Left lung (tissue), 14 donors: ENCODE measurements around the gene MAGEB4. TPM values are rescaled to one million over a fixed set of nuclear protein-coding genes. Genes with fewer than 3 reads are reported as not detected.
"Not testable (repeated sequence)": the region's sequence is repeated elsewhere in the genome, so short reads cannot be mapped to it uniquely, and the experiment has no call there.

Experiments
- ATAC-seq: fragments of 200-7000 bp; cut with Tn5 transposase; one replicate; pipeline ENCODE4 v1.9.1; 2020; ENCODE audit warnings: moderate library complexity
- DNase-seq, 4 donors: peaks; one replicate each; pipeline ENCODE4 v3.0.0-alpha.2; 2013 to 2020
- H3K27ac ChIP-seq, 2 donors: fragments of 200-600 bp; sonication (generic) in 1 of 2; one replicate each; pipeline versions ENCODE4 v1.5.0 to v1.8.0; 2020 to 2021
- H3K27me3 ChIP-seq, 2 donors: fragments of 200-600 bp; sonication (generic) in 1 of 2; one replicate each; pipeline versions ENCODE4 v1.5.0 to v1.8.0; 2020 to 2021
- H3K36me3 ChIP-seq, 2 donors: fragments of 200-600 bp; sonication (generic) in 1 of 2; one replicate each; pipeline versions ENCODE4 v1.5.0 to v1.8.0; 2020 to 2021
- H3K4me1 ChIP-seq, 2 donors: fragments of 200-600 bp; one replicate each; pipeline ENCODE4 v1.8.0; 2021
- H3K4me3 ChIP-seq, 2 donors: fragments of 200-600 bp; sonication (generic) in 1 of 2; one replicate each; pipeline versions ENCODE4 v1.5.0 to v1.8.0; 2020 to 2021; ENCODE audit warnings: mild to moderate bottlenecking in 1 of 2
- H3K9me3 ChIP-seq, 2 donors: fragments of 200-600 bp; sonication (generic) in 1 of 2; one replicate each; pipeline versions ENCODE4 v1.5.0 to v1.8.0; 2020 to 2021
- intact Hi-C, 2 donors: fragments of 100-400 bp; cut with DNase I; formaldehyde crosslinking; loops; one replicate each; pipeline versions ENCODE4 v1.11.2 to v1.14.2; 2022
- long read RNA-seq, 12 donors: library from polyadenylated mRNA in 2 of 12; unstranded in 2 of 12; transcript quantifications; one replicate each; pipeline ENCODE4 v2.0.0 and lab custom pipeline, GENCODE V29; 2019 to 2026
- polyA plus RNA-seq, 6 donors: library from polyadenylated mRNA; unstranded; fragments of 120-200 nt; gene quantifications; one replicate each; pipeline ENCODE4 v1.2.1, GENCODE V29; 2013; ENCODE audit not compliant: insufficient read length in 6 of 6
- total RNA-seq, 2 donors: library from RNA; stranded (reverse); fragmentation: NEBNext Ultra II Directional; extraction: Animal tissue kit (Norgen Biotek cat#: 25700); gene quantifications; one replicate each; pipeline ENCODE4 v1.2.1, GENCODE V29; 2021
- TF ChIP-seq, protein P1 (sequence below), 2 donors: fragments of 200-600 bp; sonication (generic) in 1 of 2; IDR thresholded peaks; one replicate each; pipeline versions ENCODE4 v1.5.0 to v1.8.0; 2021; ENCODE audit warnings: antibody characterized with exemption in 2 of 2
- donor health status: DM: no; HTN: yes; CAD: no.
- donor health status: DM: no; HTN: no; CAD: no.

The MAGEB4 gene, protein sequence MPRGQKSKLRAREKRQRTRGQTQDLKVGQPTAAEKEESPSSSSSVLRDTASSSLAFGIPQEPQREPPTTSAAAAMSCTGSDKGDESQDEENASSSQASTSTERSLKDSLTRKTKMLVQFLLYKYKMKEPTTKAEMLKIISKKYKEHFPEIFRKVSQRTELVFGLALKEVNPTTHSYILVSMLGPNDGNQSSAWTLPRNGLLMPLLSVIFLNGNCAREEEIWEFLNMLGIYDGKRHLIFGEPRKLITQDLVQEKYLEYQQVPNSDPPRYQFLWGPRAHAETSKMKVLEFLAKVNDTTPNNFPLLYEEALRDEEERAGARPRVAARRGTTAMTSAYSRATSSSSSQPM
- total RNA-seq (not detected), polyA plus RNA-seq (not detected)
- long read RNA-seq, donor 1 = 0 reads
- long read RNA-seq, donor 2 = 0 reads
- long read RNA-seq, donor 3 = 0 reads
- long read RNA-seq, donor 4 = 0 reads
- long read RNA-seq, donor 5 = 0 reads
- long read RNA-seq, donor 6 = 0 reads
- long read RNA-seq, donor 7 = 0 reads
- long read RNA-seq, donor 8 = 0 reads
- long read RNA-seq, donor 9 = 0 reads
- long read RNA-seq, donor 10 = 0 reads
- long read RNA-seq, donor 11 = 0 reads
- long read RNA-seq, donor 12 = 0 reads

DNA sequence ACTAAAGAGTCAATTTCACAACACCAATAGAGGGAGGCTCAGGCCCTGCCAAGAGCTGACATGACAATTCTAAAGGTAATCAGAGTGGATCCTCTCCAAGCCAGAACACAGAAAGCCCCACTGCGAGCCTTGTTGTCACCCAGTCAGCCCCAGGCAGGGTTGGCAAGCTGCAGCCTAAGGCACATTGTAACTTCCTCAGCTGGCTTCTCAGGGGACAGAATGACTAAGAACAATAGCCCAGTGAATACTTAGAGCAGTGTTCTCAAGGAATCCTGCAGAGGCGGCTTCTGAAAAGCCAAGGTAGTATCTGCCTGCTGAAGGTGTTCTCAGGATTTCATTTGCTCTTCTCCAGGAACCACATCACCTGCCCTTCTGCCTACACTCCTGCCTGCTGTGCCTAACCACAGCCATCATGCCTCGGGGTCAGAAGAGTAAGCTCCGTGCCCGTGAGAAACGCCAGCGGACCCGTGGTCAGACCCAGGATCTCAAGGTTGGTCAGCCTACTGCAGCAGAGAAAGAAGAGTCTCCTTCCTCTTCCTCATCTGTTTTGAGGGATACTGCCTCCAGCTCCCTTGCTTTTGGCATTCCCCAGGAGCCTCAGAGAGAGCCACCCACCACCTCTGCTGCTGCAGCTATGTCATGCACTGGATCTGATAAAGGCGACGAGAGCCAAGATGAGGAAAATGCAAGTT lies at the start of gene MAGEB4:
TSS of gene MAGEB4 (plus strand) at position 277 of the 692 bp plus-strand sequence. CDS start at position 413, 136 bp downstream.
- no peak for DNase-seq
- no peak within 1 kb of the TSS for H3K4me3 ChIP-seq
- H3K27me3 ChIP-seq = no peaks in the 10 kb centered on the region
- no peaks in the 10 kb centered on the region for H3K36me3 ChIP-seq
- TF ChIP-seq, protein P1, sequence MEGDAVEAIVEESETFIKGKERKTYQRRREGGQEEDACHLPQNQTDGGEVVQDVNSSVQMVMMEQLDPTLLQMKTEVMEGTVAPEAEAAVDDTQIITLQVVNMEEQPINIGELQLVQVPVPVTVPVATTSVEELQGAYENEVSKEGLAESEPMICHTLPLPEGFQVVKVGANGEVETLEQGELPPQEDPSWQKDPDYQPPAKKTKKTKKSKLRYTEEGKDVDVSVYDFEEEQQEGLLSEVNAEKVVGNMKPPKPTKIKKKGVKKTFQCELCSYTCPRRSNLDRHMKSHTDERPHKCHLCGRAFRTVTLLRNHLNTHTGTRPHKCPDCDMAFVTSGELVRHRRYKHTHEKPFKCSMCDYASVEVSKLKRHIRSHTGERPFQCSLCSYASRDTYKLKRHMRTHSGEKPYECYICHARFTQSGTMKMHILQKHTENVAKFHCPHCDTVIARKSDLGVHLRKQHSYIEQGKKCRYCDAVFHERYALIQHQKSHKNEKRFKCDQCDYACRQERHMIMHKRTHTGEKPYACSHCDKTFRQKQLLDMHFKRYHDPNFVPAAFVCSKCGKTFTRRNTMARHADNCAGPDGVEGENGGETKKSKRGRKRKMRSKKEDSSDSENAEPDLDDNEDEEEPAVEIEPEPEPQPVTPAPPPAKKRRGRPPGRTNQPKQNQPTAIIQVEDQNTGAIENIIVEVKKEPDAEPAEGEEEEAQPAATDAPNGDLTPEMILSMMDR (IDR thresholded peaks at IDR 0.05) = no peak
- no peaks in the 10 kb centered on the region for H3K4me1 ChIP-seq
- no peaks in the 10 kb centered on the region for H3K9me3 ChIP-seq
- no peak for ATAC-seq
- intact Hi-C loops = no loop called here
- no peak within 1 kb of the TSS for H3K27ac ChIP-seq

DNA sequence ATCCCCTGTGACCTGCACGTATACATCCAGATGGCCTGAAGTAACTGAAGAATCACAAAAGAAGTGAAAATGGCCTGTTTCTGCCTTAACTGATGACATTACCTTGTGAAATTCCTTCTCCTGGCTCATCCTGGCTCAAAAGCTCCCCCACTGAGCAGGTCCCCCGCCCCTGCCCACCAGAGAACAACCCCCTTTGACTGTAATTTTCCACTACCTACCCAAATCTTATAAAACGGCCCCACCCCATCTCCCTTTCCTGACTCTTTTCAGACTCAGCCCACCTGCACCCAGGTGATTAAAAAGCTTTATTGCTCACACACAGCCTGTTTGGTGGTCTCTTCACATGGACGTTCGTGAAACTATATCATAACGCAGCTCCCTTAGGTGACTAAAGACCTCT lies 47.9 kb upstream of the MAGEB4 start:
- H3K27ac ChIP-seq, H3K9me3 ChIP-seq, H3K27me3 ChIP-seq, H3K36me3 ChIP-seq, H3K4me1 ChIP-seq, H3K4me3 ChIP-seq, ATAC-seq, intact Hi-C loops, DNase-seq: not testable (repeated sequence)

DNA sequence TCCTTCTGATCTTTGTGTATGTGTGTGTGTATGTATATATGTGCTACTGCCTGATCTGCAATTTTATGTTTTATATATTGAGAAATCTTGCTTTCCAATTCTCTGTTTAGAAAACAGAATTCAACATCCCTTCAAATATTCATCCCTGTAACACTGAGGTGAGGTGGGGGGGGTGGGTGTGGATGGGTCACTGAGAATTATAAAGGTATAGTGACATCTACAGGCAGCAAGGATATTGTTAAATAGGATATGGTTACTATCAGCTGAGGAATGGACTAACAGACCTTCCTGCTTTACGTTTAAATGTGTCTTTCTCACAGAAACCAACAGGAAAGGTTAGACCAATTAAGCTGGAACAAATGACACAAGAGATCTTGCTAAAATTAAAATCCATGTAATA lies 45.5 kb upstream of the MAGEB4 start:
- intact Hi-C loops = no loop called here
- Histone ChIP-seq H3K27me3 (no peaks in the 10 kb centered on the region), H3K4me3 (no peak overlapping the region), H3K4me1 (no peaks in the 10 kb centered on the region), H3K9me3 (no peaks in the 10 kb centered on the region), H3K27ac (no peak overlapping the region), H3K36me3 (no peaks in the 10 kb centered on the region)
- DNase-seq (peak in 1 of 4 donors; percentile 3), ATAC-seq (no peak)
- TF ChIP-seq, protein P1 (IDR thresholded peaks at IDR 0.05) = no peak

DNA sequence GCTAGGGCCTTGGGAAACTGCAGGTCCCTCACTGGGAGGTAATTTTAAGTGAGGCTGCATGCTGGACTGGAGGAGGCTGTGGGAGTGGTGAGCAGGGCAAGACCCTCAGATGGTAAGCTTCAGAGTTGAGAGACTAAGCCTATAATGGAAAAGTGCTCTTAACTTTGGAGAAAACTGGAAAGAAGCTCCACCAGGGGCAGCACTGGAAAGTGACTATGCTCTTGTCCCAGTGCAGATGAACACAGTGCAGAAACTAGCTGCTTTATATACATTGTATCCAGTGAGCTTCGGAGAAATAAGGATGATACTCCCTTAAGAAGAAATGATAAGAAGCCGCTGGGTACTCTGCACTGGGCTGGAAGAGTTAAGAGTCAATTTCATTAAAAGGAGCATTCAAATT lies 29.6 kb upstream of the MAGEB4 start:
- H3K27ac ChIP-seq = no peak overlapping the region
- H3K9me3 ChIP-seq = no peaks in the 10 kb centered on the region
- intact Hi-C loops = no loop called here
- no peaks in the 10 kb centered on the region for H3K36me3 ChIP-seq
- H3K4me3 ChIP-seq = no peak overlapping the region
- TF ChIP-seq, protein P1 (IDR thresholded peaks at IDR 0.05) = no peak
- no peak for ATAC-seq
- no peak for DNase-seq
- no peaks in the 10 kb centered on the region for H3K4me1 ChIP-seq
- no peaks in the 10 kb centered on the region for H3K27me3 ChIP-seq

DNA sequence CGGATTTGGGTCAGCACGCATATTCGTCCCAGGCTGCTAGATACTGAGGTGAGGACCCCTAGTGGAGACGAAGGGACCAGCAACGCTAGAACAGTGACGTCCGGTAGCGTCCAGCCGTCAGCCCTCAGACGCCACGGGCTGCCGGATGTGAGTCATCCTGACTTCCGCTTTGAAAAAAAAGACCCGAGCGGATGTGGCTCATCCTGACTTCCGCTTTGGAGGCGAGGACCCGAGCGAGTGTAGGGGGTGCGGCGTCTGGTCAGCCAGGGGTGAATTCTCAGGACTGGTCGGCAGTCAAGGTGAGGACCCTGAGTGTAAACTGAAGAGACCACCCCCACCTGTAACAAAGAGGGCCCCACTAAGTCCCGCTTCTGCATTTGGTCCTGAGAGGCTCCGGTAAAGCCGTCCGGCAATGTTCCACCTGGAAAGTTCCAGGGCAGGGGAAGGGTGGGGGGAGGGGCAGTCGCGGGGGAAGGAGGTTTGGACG lies 26.4 kb upstream of the MAGEB4 start, which contains the start of gene MAGEB2:
TSS of gene MAGEB2 (plus strand) at position 207 of the 487 bp plus-strand sequence. CDS start 3,018 bp downstream, outside the sequence.
- no peak for ATAC-seq
- Histone ChIP-seq H3K4me1 (no peaks in the 10 kb centered on the region), H3K4me3 (no peak within 1 kb of the TSS), H3K36me3 (no peaks in the 10 kb centered on the region), H3K9me3 (no peaks in the 10 kb centered on the region), H3K27me3 (no peaks in the 10 kb centered on the region), H3K27ac (no peak within 1 kb of the TSS)
- DNase-seq = no peak
- TF ChIP-seq, protein P1 (IDR thresholded peaks at IDR 0.05) = no peak
- intact Hi-C loops = no loop called here
